Cardiac fibroblast (primary cell): ENCODE results near the gene NDST1.

Source experiments
- DNase-seq, 2 donors: peaks; one replicate each; pipeline versions ENCODE4 v3.0.0 to v3.0.0-alpha.2; 2010; ENCODE audit warnings: low read depth in 2 of 2
- H3K4me3 ChIP-seq, 2 donors: replicated peaks in 1 of 2; 1 replicate in 1 of 2; 2 replicates in 1 of 2; pipeline ENCODE4 v1.5.1; 2011; ENCODE audit warnings: low read depth in 2 of 2, low read length in 2 of 2, mild to moderate bottlenecking in 2 of 2, moderate library complexity in 1 of 2
- CTCF ChIP-seq: IDR thresholded peaks from one replicate; pipeline ENCODE4 v1.5.1; 2011; ENCODE audit warnings: low read depth, mild to moderate bottlenecking, low read length, inconsistent platforms

NDST1 gene

GRCh38 chr5:150529555-150529954 is 21.6 kb downstream of the NDST1 start:
- H3K4me3 ChIP-seq = no peak overlapping the region
- no peak for TF ChIP-seq CTCF
- no peak for DNase-seq

DNA sequence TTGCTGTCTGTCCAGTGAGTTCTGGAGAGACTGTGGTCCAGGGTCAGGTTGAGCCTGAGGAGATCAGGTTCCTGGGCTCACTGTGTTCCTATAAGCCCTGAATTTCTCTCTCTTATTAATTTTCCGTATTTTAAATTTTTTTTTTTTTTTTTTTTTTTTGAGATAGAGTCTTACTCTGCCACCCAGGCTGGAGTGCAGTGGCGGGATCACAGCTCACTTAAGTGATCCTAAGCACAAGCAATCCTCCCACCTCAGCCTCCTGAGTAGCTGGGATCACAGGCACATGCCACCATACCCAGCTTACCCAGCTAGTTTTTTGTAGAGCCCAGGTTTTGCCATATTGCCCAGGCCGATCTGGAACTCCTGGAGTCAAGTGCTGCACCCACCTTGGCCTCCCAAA is 22.5 kb downstream of the NDST1 start:
- no peak for DNase-seq

DNA sequence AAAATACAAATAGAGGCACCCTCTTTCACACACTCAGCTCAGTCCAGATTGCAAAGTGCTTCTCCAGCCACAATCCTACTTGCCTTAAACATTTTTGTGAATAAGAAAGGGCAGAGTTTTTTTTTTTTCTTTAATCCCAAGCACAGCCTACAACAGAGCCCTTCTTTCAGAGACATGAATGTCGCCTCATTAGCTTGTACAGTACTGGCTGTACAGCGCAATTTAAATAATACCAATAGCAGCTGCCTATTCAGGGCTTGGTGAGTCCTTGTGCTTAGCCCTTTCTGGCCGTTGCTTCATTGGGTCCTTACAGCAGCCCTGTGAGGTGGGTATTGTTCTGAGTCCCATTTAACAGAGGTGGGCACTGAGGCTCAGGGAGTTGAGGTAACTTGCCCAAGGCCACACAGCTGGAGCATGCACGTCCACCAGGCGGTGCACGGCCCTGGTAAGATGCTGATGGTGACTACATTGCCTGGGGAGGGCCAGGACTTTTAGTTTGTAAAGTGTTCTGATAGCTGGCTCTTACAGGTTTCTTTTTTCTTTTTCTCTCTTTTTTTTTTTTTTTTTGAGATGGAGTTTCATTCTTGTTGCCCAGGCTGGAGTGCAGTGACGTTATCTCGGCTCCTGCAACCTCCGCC is 23.1 kb downstream of the NDST1 start:
- H3K4me3 ChIP-seq = no peak overlapping the region
- DNase-seq = no peak
- TF ChIP-seq CTCF = no peak

More for the DNA sequence above, 22.5 kb downstream of the NDST1 start:
- no peak for TF ChIP-seq CTCF
- no peak overlapping the region for H3K4me3 ChIP-seq

DNA sequence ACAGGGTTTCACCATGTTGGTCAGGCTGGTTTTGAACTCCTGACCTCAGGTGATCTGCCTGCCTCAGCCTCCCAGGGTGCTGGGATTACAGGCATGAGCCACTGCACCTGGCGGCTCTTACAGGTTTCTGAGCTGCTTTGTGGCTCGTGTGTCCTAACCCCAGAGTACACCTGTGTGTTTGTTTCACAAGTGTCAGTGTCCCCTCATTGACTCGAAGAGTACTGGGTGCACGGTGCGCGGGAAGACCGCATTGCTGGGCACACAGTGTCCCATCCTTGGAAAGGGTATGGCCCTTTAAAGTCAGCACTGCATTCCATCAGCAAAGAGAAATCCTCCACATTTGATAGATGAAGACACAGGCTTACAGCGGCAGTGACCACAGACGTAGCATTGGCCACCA is 23.8 kb downstream of the NDST1 start:
- DNase-seq = no peak
- TF ChIP-seq CTCF = no peak
- no peak overlapping the region for H3K4me3 ChIP-seq

DNA sequence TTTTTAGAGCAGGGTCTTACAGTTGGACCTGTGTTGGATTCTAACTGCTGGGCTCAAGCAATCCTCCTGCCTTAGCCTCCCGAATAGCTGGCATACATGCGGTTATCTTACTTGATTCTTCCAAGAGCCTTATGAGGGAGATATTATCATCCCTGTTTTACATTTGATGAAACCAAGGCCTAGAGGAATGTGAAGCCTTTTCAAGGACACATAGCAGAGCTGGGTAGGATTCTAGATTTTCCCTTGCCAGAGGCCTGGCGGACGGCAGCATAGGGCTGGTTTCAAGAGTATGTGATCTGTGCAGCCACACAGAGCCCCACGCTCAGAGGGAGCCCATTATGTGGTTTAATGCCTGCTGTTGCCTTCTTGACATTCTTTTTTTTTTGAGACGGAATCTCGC is 24.2 kb downstream of the NDST1 start:
- no peak overlapping the region for H3K4me3 ChIP-seq
- TF ChIP-seq CTCF = no peak
- no peak for DNase-seq

GRCh38 chr5:150532996-150533395 is 25.1 kb downstream of the NDST1 start:
- DNase-seq = no peak
- H3K4me3 ChIP-seq = no peak overlapping the region
- TF ChIP-seq CTCF = no peak

DNA sequence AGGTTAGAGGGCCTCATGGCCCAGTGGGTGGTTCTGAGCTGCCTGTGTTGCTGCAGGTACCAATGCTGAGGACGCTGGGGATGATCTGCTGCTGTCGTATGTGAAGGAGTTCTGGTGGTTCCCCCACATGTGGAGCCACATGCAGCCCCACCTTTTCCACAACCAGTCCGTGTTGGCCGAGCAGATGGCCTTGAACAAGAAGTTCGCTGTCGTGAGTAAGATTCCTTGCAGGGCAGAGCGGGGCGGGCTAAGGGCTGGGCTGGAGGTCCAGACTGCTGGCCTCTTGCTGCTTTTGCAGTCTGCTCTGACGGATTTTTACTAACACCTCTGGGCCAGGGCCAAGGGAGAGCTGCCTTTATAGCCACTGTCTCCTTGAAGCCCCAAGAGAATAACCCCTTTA is 26.9 kb downstream of the NDST1 start:
- no peak overlapping the region for H3K4me3 ChIP-seq
- no peak for TF ChIP-seq CTCF
- DNase-seq = no peak
